Limb (tissue), 2 donors: ENCODE results near the gene AADAT.
"Not testable (repeated sequence)": the region's sequence is repeated elsewhere in the genome, so short reads cannot be mapped to it uniquely, and the experiment has no call there.

Experiments used
- DNase-seq, 2 donors: peaks; one replicate each; pipeline ENCODE4 v3.0.0-alpha.2; 2016; ENCODE audit errors: extremely low spot score in 2 of 2

AADAT gene

GRCh38 chr4:170089668-170090351, at the start of gene AADAT:
Gene AADAT, minus strand, starts transcription at chr4:170089956. Its CDS starts 266 bp downstream, at chr4:170089690.
- peak; percentile 80 to 88 for DNase-seq

- peak; percentile 85 to 88 for DNase-seq
These were observed 48.9 kb upstream of the AADAT start for GRCh38 chr4:170138580-170139194.

- DNase-seq, result no peak
These were observed 48.2 kb upstream of the AADAT start for GRCh38 chr4:170137927-170138326.

GRCh38 chr4:170137466-170137865, 47.7 kb upstream of the AADAT start:
- no peak for DNase-seq

DNA sequence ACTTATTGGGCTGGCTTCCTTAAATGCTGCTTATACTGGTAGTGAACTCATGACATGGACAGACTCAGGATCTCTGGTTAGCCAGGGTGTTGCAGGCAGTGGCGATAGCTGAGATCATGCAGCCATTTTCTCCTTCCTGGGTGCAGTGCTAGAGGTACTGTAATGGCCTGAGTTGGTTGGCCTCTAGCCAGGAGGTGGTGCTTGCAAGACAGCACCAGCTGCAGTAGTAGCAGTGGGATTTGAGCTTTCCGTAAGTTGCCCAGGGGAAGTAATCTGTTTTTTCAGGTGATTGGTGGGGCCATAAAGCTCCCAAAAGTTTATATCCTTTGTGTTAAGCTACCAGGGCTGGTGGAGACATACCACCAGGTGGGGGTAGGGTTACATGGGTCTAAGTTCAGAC, 45.1 kb upstream of the AADAT start:
- DNase-seq, result no peak

GRCh38 chr4:170128219-170128804, 38.6 kb upstream of the AADAT start:
- DNase-seq, result no peak

DNA sequence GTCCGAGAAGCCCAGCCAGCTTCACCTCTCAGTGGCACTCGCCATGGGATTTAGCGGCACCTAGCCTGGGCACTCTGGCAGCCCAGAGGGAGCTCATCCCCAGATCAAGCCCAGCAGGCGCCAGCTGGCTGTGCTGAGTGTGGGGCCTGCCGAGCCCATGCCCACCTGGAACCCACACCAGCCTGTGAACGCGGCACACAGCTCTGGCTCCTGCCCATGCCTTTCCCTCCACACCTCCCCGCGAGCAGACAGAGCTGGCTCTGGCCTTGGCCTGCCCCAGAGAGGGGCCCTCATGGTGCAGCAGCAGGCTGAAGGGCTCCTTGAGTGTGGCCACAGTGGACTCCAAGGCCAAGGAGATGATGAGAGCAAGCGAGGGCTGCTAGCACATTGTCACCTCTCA, 38.0 kb upstream of the AADAT start:
- no peak for DNase-seq

- no peak for DNase-seq
These were observed 34.6 kb upstream of the AADAT start for GRCh38 chr4:170124406-170124805.

DNA sequence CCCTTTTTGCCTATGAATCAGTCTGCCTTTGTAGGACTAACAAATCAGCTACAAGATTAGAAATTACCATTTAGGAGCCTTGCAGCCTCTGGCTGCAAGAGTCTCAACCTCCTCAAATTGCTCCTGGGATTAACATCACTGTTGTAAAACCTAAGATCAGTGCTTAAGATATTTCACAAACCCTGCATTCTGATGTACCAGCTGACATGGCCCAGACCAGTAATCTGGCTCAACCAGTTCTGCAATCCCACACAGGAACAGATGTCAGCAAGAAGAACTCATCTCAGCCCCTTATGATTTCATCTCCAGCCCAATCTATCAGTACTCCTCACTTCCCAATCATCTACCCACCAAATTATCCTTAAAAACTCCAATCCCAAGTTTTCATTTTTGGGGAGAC, 32.5 kb upstream of the AADAT start:
- no peak for DNase-seq

DNA sequence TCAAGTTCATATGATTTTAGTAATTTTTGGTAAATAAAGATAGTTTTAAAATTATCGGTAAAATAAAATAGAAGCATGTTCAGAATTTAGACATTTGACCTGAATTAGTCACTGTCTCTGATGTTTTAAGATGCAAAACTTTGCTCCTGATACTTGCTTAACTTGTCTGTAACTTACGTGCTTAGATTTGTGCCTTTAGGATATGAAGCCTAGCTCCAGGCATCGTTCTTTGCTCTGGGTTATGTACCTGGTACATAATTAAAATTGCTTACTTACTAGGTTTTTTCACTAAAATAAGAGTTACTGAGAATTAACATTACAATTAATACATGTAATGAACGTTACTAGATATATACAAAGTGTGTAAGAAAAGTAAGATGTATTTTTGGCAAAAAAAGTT, 24.9 kb upstream of the AADAT start:
- DNase-seq, result no peak

- DNase-seq, result not testable (repeated sequence)
These were observed 24.4 kb upstream of the AADAT start for GRCh38 chr4:170114183-170114582.

- DNase-seq, result no peak
These were observed 21.8 kb upstream of the AADAT start for GRCh38 chr4:170111546-170111945.

- DNase-seq, result no peak
These were observed 21.3 kb upstream of the AADAT start for GRCh38 chr4:170111085-170111484.

- DNase-seq, result no peak
These were observed 20.5 kb upstream of the AADAT start for GRCh38 chr4:170110285-170110672.

DNA sequence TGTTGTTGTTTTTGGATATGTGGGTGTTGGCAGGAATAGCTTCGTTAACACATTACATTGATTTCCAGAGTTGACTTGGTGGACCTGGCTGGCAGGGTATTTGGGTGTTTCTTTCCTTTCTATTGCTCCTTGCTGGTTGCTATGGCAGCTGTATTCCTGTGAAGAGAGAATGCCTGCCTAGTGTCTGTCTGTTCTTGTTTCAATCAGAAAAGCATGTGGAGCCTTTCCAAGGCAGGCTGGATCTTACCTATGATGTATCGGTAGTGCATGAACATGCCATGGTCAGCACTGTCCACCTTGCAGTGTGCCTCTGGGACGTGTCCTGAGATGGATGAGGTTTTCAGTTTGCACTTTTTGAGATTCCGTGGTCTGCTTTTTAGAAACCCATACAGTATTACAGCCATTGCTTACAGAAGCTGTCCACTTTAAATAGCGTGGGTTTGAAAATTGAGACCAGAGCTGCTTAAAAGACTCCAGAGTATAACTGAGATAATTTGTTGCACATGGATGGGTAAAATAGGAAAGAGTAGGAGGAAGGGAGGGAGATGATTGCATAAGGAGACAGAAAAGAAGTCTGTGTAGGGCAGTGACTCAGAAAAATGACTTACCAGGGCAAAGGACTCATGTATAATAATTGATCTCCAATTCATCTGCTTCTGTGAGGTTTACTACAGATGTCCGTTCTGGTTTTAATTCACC, 20.0 kb upstream of the AADAT start:
- DNase-seq, result peak; percentile 26 to 41

DNA sequence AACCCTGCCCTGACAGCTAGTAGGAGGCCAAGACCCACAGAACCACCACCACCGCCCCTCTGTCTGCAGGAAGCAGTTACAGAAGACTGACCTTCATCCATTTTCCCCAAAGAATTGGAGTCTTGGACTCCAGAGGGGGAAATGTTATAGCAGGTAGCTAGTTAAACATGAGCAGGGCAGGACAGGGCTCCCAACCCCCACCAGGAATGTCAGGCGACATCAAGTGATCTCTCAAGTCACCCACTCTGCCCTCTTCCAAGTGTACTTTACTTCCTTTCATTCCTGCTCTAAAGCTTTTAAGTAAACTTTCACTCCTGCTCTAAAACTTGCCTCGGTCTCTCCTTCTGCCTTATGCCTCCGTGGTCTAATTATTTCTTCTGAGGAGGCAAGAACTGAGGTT, 17.1 kb upstream of the AADAT start:
- DNase-seq, result no peak

GRCh38 chr4:170102426-170102825, 12.7 kb upstream of the AADAT start:
- no peak for DNase-seq

DNA sequence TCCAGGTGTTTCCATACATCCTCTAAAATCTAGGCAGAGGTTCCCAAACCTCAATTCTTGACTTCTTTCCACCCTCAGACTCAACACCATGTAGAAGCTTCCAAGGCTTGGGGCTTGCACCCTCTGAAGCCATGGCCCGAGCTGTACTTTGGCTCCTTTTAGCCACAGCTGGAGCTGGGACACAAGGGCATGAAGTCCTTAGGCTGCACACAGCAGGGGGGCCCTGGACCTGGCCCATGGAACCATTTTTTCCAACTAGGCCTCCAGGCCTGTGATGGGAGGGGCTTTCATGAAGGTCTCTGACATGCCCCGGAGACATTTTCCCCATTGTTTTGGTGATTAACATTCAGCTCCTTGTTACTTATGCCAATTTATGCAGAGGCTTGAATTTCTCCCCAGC, 8.4 kb upstream of the AADAT start:
- not testable (repeated sequence) for DNase-seq

- no peak for DNase-seq
These were observed 7.9 kb upstream of the AADAT start for GRCh38 chr4:170097681-170098080.

GRCh38 chr4:170093973-170094535, 4.3 kb upstream of the AADAT start:
- no peak for DNase-seq

GRCh38 chr4:170091069-170091696, 1.4 kb upstream of the AADAT start:
- no peak for DNase-seq
